Measurements from ENCODE around the gene ARSA. TPM values are rescaled to one million over a fixed set of nuclear protein-coding genes. Genes with fewer than 3 reads are reported as not detected.
"Not testable (repeated sequence)": the region's sequence is repeated elsewhere in the genome, so short reads cannot be mapped to it uniquely, and the experiment has no call there.

ARSA gene
- total RNA-seq, 1 experiment from 2014 or later: 10.3 TPM

DNA sequence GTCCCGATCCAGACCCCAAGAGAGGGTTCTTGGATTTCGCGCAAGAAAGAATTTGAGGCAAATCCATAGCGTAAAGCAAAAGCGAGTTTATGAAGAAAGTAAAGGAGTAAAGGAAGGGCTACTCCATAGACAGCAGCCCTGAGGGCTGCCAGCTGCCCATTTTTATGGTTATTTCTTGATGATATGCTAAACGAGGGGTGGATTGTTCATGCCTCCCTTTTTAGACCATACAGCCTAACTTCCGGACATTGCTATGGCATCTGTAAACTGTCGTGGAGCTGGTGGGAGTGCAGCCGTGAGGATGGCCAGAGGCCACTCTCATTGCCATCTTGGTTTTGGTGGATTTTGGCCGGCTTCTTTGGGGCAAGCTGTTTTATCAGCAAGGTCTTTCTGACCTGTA is 25.3 kb upstream of the ARSA start:
- peaks cover 70% of the 10 kb centered on the region for H3K27me3 Mint-ChIP-seq (ENCODE audit: low read depth)
- H3K9me3 Mint-ChIP-seq: peaks cover 34 to 43% of the 10 kb centered on the region in 2 experiments
- H2BK5ac ChIP-seq (ENCODE audit: insufficient read length, low read length): no peak overlapping the region
- H2BK15ac ChIP-seq (ENCODE audit: low read depth, low read length): no peak overlapping the region
- no peak overlapping the region for H3T11ph ChIP-seq (ENCODE audit: low read length)
- peaks cover 5% of the 10 kb centered on the region for H3K9me3 ChIP-seq (ENCODE audit: control insufficient read depth, low read depth, low read length)
- no peak overlapping the region for H3K4me3 Mint-ChIP-seq
- WGBS (ENCODE audit: extremely low coverage, insufficient read length, low lambda C conversion rate): no CpG with 5 or more reads among the region's 10 CpGs
- H3K4me1 Mint-ChIP-seq: no peaks in the 10 kb centered on the region
- H3K9ac ChIP-seq (ENCODE audit: extremely low read depth, insufficient read length, low read length): no peak overlapping the region
- H2BK120ac ChIP-seq (ENCODE audit: low read depth, low read length, poor library complexity, severe bottlenecking): no peak overlapping the region
- H3K23ac ChIP-seq (ENCODE audit: insufficient read length, low read depth, low read length): no peak overlapping the region
- H2AK5ac ChIP-seq (ENCODE audit: insufficient read length, low read length): no peak overlapping the region
- H4K91ac ChIP-seq (ENCODE audit: insufficient read length, low read depth, low read length): no peak overlapping the region
- no peak overlapping the region for H2AFZ ChIP-seq (ENCODE audit: low read length)
- no peak overlapping the region for H3K14ac ChIP-seq (ENCODE audit: insufficient read depth, low read length)
- peaks cover 3% of the 10 kb centered on the region; the same call in 1 of the 2 replicates for H3K27me3 ChIP-seq (ENCODE audit: insufficient read depth, low read length)
- no peak overlapping the region for H3K27ac ChIP-seq (ENCODE audit: insufficient read length, low read depth, low read length)
- no peak overlapping the region for H2BK20ac ChIP-seq (ENCODE audit: low read depth, low read length, poor library complexity, severe bottlenecking)
- H3K79me2 ChIP-seq (ENCODE audit: insufficient read depth, low read length): no peaks in the 10 kb centered on the region
- H3K18ac ChIP-seq (ENCODE audit: insufficient read length, low read depth, low read length): no peak overlapping the region
- H4K20me1 ChIP-seq (ENCODE audit: control insufficient read depth, insufficient read depth, insufficient read length): no peaks in the 10 kb centered on the region
- H4K5ac ChIP-seq (ENCODE audit: insufficient read length, low read depth, low read length): no peak overlapping the region
- no peak overlapping the region for H3K56ac ChIP-seq (ENCODE audit: insufficient read length, low read depth, low read length)
- peaks cover 5 to 7% (median 6%) of the 10 kb centered on the region in 3 experiments; a peak in 6 of 7 replicates for H3K36me3 Mint-ChIP-seq (ENCODE audit: insufficient read depth in 1 of 3, low read depth in 3 of 3)
- TF ChIP-seq, protein P1, sequence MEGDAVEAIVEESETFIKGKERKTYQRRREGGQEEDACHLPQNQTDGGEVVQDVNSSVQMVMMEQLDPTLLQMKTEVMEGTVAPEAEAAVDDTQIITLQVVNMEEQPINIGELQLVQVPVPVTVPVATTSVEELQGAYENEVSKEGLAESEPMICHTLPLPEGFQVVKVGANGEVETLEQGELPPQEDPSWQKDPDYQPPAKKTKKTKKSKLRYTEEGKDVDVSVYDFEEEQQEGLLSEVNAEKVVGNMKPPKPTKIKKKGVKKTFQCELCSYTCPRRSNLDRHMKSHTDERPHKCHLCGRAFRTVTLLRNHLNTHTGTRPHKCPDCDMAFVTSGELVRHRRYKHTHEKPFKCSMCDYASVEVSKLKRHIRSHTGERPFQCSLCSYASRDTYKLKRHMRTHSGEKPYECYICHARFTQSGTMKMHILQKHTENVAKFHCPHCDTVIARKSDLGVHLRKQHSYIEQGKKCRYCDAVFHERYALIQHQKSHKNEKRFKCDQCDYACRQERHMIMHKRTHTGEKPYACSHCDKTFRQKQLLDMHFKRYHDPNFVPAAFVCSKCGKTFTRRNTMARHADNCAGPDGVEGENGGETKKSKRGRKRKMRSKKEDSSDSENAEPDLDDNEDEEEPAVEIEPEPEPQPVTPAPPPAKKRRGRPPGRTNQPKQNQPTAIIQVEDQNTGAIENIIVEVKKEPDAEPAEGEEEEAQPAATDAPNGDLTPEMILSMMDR (conservative IDR thresholded peaks at IDR 0.05): no peak
- no peaks in the 10 kb centered on the region for H3K79me1 ChIP-seq (ENCODE audit: insufficient read depth, low read depth, low read length, poor library complexity, severe bottlenecking)
- no peaks in the 10 kb centered on the region for H3K23me2 ChIP-seq (ENCODE audit: insufficient read length, low read depth, low read length, poor library complexity, severe bottlenecking)
- H3K4ac ChIP-seq (ENCODE audit: low read depth, low read length): no peak overlapping the region
- H4K8ac ChIP-seq (replicated peaks; ENCODE audit: insufficient read length, low read depth, low read length): no peak overlapping the region
- no peak overlapping the region for H3K27ac Mint-ChIP-seq
- no peak overlapping the region for H3K4me2 ChIP-seq (ENCODE audit: insufficient read depth, insufficient read length, low read length)
- no peaks in the 10 kb centered on the region for H3K4me1 ChIP-seq (ENCODE audit: insufficient read depth, low read length)
- DNase-seq: no peak
- no peak overlapping the region for H2BK12ac ChIP-seq (ENCODE audit: insufficient read length, low read depth, low read length)

DNA sequence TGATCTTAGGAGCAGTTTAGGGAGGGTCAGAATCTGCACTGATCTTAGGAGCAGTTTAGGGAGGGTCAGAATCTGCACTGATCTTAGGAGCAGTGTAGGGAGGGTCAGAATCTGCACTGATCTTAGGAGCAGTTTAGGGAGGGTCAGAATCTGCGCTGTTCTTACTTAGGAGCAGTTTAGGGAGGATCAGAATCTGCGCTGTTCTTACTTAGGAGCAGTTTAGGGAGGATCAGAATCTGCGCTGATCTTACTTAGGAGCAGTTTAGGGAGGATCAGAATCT is 15.8 kb upstream of the ARSA start:
- H3K4me3 Mint-ChIP-seq; H3K27ac Mint-ChIP-seq; H3K36me3 Mint-ChIP-seq (ENCODE audit: insufficient read depth in 1 of 3, low read depth in 3 of 3): not testable (repeated sequence)

More for the DNA sequence above, 15.8 kb upstream of the ARSA start:
- H3K18ac ChIP-seq (ENCODE audit: insufficient read length, low read depth, low read length); H3K27ac ChIP-seq (ENCODE audit: insufficient read length, low read depth, low read length); H4K8ac ChIP-seq (replicated peaks; ENCODE audit: insufficient read length, low read depth, low read length); H3K9me3 ChIP-seq (ENCODE audit: control insufficient read depth, low read depth, low read length); H3K79me1 ChIP-seq (ENCODE audit: insufficient read depth, low read depth, low read length, poor library complexity, severe bottlenecking); H3K14ac ChIP-seq (ENCODE audit: insufficient read depth, low read length); H3K4me1 ChIP-seq (ENCODE audit: insufficient read depth, low read length); H3T11ph ChIP-seq (ENCODE audit: low read length); H2AFZ ChIP-seq (ENCODE audit: low read length); H3K4me2 ChIP-seq (ENCODE audit: insufficient read depth, insufficient read length, low read length); H2BK15ac ChIP-seq (ENCODE audit: low read depth, low read length); H3K56ac ChIP-seq (ENCODE audit: insufficient read length, low read depth, low read length); H2BK120ac ChIP-seq (ENCODE audit: low read depth, low read length, poor library complexity, severe bottlenecking); H3K79me2 ChIP-seq (ENCODE audit: insufficient read depth, low read length); H2BK20ac ChIP-seq (ENCODE audit: low read depth, low read length, poor library complexity, severe bottlenecking); H3K23me2 ChIP-seq (ENCODE audit: insufficient read length, low read depth, low read length, poor library complexity, severe bottlenecking); H2BK5ac ChIP-seq (ENCODE audit: insufficient read length, low read length); DNase-seq; H3K23ac ChIP-seq (ENCODE audit: insufficient read length, low read depth, low read length); H4K91ac ChIP-seq (ENCODE audit: insufficient read length, low read depth, low read length); H3K9ac ChIP-seq (ENCODE audit: extremely low read depth, insufficient read length, low read length); H4K20me1 ChIP-seq (ENCODE audit: control insufficient read depth, insufficient read depth, insufficient read length); H2AK5ac ChIP-seq (ENCODE audit: insufficient read length, low read length); H4K5ac ChIP-seq (ENCODE audit: insufficient read length, low read depth, low read length); H2BK12ac ChIP-seq (ENCODE audit: insufficient read length, low read depth, low read length); H3K4ac ChIP-seq (ENCODE audit: low read depth, low read length): not testable (repeated sequence)
- Mint-ChIP-seq H3K9me3 (peaks cover 17 to 18% of the 10 kb centered on the region in 2 experiments), H3K27me3 (ENCODE audit: low read depth) (peaks cover 10% of the 10 kb centered on the region), H3K4me1 (peaks cover 27 to 29% of the 10 kb centered on the region in 2 experiments)
- no CpG with 5 or more reads among the region's 3 CpGs for WGBS (ENCODE audit: extremely low coverage, insufficient read length, low lambda C conversion rate)
- peaks cover 13% of the 10 kb centered on the region; the same call in 1 of the 2 replicates for H3K27me3 ChIP-seq (ENCODE audit: insufficient read depth, low read length)

Measured in H9 (cell line).